Glomerular visceral epithelial cell (primary cell): Measurements from ENCODE around the gene STN1.

ENCODE experiments used
- DNase-seq: peaks from one replicate; pipeline ENCODE4 v3.0.0-alpha.2; 2016; ENCODE audit errors: extremely low spot score

The STN1 gene

DNA sequence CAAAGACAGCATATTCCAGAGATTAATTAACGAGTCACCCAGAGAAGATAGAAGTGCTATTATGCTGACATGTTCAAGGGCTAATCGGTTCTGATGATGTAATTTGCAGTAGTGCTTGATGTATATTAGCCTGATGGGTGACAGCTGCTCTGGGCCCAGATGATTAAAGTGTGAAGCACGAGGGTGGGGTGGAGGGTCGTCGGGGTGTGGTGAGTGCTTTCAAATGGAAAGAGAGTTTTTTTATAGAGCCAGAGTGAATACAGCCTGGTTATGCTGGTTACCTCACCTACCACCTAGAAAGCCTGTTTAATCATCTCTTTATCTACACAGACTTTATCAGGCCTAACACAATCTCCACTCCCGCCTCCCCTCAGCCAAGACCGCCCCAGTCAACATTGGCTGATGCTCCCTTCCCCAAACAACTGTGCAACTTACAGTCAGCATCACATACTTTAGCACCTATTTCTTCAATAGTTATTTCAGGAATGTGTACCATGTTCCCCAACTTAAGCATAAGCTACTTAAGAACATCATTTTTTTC is 11.5 kb upstream of the STN1 start:
- no peak for DNase-seq

DNA sequence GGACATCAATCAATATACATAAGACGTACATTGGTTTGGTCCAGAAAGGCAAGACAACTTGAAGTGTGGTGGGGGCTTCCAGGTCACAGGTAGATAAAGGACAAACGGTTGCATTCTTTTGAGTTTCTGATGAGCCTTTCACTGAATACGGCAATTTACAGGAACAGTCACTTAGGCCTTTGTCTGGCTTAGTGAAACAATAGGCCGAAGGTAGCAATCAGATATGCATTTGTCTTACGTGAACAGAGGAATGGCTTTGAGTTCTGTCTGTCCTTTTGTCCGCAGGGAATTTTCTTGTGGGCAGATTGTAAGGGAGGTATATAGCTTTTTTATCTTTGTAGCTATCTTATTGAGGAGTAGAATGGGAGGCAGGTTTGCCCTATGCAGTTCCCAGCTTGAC is 10.8 kb upstream of the STN1 start:
- no peak for DNase-seq

DNA sequence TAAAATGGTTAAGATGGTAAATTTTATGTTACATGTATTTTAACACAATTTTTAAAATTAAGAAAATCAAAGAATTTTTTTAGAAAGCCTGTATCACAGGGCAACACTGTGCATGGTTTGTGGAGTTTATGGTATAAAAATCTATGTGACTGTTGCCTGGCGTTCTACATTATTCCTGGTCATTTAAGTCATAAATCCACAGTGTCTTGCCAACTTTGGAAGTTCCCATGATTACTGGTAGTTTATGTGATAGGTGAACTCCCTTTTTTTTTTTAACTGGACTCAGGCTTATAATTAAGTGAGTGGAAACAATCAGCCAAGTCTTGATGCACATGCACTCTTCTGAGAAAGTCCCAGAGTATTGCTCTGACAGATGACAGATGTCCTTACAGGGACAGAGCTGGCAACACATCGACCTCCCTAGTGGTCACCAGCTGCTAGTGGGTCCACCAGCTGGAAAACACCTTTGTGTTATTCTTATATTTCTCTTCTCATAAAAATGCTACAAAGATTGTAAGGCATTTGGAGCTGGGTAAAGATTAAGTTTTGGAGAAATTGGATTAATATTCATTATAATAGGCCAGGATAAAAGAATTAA is 8.8 kb upstream of the STN1 start:
- DNase-seq, result no peak

DNA sequence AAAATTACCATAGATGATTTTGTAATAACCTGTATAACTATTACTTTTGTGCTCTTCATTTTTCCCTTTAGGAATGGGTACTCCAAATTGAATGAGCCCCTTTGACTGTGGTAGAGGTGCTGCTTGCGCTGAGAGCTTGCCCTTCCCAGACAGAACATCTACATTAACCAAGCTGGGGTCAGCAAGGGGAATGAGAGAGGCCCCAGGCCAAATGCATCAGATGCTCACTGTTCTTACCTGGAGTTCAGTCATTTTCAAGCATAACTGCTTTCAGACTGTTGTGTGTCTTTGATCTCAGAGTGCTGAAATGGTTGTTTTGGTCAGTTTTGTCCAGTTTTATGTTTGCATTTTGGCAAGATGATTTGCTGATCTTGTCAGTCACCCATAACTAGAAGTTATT is 7.6 kb upstream of the STN1 start:
- no peak for DNase-seq

DNA sequence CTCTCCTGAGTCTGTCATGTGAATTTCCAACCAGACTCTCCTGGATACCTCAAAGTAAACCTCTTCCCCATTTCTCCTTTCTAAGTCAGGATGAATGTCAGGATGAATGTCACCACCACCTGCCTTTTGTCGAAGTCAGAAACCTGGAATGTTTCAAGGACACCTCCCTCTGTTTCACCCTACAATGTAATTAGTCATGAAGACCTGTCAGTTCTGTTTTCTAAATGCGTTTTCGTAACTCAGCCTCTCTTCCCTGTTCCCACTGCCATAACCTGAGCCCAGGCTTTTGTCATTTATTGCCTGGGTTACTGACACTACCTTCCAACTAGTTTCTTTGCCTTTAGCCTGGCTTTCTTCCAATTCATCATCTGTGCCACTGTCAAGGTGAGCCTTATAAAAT is 5.5 kb upstream of the STN1 start:
- no peak for DNase-seq

DNA sequence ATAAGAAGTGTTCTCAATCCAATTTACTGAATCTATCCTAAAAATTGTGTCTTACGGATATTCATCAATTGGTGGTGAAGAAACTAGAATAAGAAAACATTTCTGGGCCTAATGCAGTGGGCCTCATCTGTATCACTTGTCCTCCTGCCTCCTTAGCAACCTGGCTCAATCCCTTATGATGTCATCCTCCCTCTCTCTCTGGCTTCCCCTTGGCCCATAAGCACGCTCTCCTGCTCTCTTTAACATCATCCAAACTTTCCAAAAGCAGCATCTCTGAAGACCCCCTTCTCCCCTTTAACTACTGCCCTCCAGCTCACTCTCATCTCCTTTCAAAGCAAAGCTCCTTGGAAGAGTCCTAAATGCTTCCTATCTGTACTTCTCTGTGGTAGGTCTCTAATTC is 4.7 kb upstream of the STN1 start:
- no peak for DNase-seq

DNA sequence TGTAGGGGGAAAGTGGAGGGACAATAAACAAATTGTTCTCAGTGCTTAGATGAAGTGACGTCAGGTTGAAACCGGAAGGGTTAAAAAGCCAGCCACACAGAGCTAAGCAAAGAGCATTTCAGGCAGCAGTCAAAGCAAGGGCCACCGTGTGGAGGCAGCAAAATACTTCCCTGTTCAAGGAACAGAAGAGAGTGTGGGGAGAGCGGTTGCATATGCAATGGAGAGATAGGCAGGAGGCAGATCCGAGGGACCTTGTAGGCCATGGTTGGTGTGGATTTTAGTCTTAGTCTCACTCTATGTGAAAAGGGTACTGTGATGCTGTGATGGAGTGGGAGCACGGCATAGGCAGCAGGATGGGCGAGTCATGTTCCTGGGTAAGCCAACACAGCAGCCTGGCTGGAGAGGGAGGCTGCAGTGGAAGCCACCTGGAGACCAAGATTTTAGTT is 3.8 kb upstream of the STN1 start:
- no peak for DNase-seq

DNA sequence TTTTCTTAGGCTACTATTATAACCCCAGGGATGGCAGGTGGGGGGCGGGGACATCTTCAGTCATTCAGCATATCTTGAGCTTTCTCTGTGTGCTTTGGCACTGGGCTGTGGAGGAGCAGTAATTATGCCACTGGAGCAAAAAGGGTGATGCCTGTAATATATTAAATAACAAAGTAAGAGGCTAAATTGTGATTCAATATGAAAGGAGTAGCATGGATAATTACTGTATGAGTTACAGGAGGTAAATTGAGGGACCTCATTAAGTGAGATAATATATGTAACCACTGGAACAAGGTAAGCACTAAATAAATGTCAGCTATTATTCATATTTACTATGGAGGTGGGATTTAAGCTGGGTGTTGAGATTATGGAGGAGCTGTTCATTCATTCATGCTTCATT is 3.3 kb upstream of the STN1 start:
- DNase-seq, result no peak

DNA sequence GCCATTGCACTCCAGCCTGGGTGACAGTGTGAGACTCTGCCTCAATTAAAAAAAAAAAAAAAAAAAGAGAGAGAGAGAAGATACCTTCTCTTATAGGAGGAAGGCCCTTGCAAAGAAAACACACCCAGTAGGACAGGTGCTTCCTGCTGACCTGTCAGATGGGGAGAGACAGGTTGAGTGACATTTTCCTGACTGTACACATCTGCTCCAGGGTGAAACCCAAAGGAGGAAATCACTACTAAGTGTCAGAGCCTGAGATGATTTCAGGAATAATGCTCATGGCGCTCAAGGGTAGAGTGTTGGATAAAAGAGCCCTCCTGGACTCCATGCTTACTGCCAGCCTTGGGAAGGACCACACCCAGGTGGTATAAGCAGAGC is 1.7 kb upstream of the STN1 start:
- DNase-seq, result no peak

DNA sequence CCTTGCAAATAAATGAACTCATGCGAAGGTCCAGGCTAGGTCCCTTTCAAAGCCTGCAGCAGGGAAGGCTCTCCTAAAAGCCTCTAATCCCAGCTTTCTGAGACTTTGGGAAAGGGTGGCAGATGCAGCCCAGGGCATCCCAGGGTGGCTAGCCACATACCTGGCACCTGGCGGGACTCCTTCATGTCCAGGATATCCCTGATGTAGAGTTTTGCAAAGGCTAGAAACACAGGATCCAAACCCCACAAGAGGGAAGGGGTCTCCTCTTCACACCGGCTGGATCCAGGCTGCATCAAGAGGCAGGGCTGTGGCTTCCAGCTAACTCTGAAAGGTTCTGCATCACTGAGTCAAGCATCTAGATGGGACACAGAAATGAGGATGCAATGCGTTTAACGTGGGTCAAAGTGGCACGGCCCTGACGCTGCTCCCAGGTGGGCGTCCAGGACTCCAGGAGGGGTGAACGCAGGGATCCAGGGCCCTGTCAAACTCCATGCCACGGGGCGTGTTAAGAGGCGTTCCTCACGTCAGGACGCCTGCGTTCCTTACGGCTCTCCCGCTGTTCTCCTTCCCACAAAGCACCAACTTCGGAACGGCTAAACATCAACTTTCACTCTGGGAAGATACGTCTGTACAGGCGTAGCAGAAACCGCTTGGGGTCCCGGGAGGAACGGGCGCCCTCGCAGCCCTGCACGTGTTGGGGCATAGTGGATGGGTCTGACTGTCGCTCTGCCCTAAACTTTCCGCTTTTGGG is 507 bp downstream of the STN1 start:
- no peak for DNase-seq

DNA sequence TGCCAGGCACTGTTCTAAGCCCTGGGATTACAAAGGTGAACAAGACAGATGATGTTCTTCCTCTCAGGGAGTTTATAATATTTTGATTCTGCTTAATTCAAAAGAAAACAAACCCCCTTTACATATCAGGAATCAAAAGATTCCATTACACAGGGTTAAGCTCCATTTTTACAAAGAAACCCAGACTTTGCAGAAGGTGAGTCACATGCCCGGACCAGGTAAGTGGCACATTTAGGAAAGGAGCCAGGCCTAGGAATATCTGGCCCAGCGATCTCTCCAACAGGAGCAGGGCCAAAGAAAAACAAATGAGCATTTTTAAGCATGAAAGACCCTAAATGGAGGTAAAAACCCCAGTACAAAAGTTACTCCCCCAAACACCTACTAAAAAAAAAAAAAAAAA is 1.1 kb downstream of the STN1 start:
- no peak for DNase-seq

DNA sequence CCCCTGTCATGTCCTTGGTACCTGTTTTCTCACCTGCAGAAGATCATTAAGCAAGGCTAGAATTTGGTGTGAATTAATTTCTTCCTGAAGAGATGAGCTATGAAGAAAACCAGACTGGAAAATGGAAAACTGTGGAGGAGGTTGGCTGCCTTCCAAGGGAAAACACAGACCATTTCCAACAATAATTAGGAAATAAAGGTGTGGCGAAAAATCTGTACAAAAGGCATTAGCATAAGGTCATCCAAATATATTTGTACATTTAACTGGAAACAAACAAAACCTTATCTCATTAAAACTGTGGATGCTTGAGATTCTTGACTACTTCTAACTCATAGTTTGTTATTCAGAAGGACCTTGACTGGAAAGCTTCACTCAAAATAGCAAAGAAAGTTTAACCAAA is 1.7 kb downstream of the STN1 start:
- DNase-seq, result no peak

DNA sequence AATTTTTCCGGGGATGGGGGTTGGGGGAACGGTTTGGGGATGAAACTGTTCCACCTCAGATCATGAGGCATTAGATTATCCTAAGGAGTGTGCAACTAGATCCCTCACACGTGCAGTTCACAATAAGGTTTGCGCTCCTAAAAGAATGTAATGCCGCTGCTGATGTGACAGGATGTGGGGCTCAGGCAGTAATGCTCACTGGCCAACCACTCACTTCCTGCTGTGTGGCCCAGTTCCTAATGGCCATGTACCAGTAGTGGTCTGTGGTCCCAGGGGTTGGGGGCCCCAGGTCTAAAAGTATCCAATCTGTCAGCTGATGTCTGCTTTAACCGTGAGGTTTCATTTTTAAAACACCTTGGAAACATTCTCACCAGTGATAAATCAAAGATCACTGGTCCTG is 2.2 kb downstream of the STN1 start:
- DNase-seq, result no peak

DNA sequence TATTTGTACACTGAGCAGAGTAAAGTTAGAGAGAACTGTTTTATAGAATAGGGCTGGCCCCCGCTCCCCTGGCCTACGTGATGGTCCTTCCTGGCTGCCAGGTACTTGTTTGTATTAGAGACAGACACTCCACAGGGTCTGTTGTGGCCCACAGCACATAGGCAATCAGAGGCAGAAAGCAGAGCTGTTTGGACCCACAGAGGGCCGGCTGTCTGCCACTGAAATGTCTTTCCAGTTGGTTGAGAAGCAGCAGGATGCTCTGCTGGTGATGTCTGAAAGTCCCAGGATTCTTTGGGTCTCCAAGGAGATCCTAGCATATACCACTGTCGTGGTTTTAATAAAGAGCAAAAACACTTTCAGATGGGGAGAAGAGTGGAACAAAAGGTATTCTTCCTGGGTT is 5.2 kb downstream of the STN1 start:
- DNase-seq, result no peak

DNA sequence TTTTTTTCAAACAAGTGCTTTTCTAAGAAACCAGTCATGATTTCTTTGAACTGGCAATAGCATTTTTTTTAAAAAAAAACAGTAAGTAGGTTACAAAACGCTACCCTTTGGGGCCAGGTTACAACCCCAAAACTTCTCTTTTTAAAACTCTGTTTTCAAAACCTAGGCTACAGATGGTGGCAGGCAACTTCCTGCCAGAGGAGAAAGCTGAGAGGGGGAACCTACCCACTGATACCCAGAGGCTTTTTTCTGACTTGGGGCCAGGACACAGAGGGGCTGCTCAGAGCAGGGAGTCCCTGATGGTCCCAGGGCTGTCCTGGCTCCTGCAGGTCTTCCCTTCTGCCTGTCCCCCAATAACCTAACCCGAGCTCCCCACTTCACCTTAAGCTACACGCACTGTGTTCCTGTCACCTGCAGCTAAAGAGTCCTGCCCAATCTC is 6.9 kb downstream of the STN1 start:
- DNase-seq, result no peak

DNA sequence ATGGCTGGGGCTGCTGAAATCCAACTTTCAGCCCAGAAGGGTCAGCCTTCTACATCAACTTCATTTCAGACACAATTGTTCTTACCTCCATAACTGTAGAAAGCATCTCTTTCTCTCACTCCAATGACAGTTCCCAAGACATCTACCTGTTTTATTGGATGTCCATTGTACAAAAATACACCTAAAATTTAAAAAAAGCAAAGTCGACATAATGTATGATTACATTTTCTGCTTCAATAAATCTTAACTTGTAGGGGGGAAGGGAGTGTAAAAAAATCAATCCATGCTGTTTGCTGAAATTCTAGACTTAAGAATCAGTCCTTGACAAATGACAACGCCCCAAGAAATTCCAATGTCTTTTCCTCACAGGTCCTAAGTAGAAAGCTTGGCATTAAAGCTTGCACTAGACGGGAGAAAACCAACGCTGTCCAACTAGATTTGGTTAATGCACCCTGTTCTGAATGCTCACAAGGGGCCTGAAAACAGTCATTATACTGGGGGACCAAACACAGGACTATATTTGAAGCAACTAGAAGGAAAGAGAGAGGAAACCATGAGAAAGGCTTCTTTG is 7.5 kb downstream of the STN1 start:
- no peak for DNase-seq

DNA sequence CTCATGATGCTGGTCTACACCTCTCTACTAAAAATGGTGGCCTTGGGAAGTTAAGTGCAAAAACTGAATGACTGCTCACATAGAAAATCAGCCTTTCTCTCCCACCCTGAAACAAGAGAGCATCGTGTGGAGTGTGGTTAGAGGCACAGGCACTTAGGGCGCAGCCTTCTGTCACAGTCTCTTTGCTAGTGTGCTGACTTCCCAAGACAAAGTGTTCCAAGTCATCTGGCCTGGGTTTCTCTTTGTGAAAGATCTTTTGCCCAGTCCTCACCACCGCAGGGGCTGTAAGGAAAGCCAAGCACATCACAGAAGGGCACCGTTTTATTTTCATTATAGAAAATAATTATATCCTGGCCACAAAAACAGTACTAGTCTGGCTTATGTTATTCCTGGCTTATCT is 12.5 kb downstream of the STN1 start:
- DNase-seq, result no peak

DNA sequence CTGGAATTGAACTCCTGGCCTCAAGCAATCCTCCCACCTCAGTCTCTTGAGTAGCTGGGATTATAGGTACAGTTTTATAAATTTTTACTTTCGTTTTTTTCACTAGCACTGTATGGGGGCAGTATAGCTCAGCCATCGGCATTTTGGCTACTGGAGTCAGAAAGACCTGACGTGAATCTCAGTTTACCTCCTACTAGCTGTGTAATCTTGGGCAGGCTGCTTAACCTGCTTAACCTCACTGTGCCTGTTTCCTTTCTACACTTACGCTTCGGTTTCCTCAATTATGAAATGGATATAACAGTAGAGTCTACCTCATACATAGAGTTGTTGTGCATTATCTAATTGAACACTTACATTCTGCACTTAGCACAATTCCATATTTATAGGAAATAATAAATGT is 16.7 kb downstream of the STN1 start:
- no peak for DNase-seq

DNA sequence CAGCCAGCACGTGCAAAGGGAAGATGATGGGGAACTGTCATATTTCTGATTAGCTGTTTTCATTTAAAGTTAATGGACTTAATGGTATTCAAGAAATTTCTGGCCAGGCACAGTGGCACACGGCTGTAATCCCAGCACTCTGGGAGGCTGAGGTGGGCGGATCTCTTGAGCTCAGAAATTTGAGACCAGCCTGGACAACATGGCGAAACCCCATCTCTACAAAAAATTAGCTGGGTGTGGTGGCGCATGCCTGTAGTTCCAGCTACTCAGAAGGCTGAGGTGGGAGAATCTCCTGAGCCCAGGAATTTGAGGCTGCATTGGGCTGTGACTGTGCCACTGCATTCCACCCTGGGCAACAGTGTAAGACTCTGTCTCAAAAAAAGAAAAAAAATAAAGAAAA is 18.7 kb downstream of the STN1 start:
- no peak for DNase-seq

DNA sequence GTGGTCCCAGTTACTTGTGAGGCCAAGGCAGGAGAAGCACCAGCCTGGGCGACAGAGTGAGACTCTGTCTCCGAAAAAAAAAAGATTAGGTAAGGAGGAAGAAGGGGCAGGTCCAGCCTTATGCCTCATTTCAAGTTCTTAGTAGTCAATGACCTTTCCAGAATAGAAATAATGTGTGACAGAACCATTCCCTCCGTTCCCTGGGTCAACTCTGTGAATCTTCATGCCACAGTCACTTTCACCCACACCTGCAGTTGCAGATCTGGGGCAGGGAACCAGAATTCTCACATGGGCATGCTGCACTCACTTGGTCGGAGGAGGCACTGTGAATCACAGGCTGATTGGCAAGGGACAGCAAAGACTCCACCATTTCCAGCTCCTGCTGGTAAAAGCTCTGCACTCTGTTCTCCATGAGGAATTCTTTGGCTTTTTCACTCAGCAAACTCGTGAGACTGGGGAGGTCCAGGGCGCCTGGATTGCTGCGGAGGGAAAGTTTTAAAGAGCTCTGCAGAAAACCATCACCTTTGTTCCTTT is 20.7 kb downstream of the STN1 start:
- DNase-seq, result no peak

DNA sequence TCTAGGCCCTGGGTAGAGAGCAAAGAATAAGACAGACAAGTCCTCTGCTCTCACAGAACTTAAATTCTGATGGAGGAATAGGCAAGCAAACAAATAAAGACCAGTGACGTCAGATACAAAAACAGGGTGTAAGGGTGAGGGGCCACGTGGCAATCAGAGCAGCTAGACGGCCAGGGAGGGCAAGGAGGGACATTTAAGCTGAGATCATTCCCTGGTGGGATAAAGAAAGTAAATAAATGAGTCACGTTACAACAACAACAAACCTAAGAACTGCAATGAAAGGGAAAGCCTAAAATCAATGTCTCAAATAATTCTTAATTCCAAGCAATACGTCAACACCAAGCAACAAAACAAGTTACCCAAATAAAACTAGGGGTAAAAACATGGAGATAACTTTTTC is 21.8 kb downstream of the STN1 start:
- DNase-seq, result no peak

DNA sequence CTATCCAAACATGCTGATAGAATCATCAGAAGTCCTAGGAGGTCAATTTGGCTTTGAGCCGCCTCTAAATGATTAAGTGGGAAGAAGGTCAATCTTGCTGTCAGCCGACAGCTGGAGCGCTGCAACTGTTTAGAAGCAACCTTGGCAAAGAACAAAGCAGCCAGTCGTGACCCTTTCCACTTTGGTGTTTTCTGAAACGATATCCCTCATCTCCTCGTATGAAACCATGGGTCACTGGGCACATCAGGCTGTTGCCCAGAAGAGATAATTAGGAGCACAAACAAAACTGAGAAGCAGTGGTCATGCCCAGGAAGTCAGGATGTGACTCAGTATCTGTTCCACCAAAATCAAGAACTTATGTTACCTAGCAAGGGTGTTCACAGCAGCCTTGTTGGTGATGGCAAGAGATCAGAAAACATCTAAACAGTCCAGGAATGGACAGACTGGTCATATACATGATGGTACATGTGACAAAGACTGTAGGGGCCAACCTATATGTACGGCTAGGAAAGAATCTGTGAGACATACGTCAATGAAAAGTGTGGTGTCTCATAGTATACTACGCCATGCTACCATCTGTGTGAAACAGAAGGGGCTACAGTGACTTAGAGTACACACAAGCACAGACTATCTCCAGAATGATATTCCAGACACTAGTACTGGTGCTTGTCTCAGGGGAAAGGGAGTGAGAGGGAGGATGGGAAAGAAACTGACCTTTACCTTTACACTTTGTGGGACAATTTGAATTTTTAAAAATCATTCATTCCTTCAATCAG is 22.4 kb downstream of the STN1 start:
- peak; percentile 11 for DNase-seq
